GM23338 (cell line): ENCODE measurements around the gene PLD2. TPM values are rescaled to one million over a fixed set of nuclear protein-coding genes. Genes with fewer than 3 reads are reported as not detected.

Experiments used
- CREB1 ChIP-seq: fragments of 250-450 bp; sonication (Bioruptor Pico); IDR thresholded peaks from 2 replicates; pipeline ENCODE4 v1.5.0; 2020; ENCODE audit warnings: low read depth, mild to moderate bottlenecking, moderate library complexity
- CTCF ChIP-seq, 2 experiments: fragments of 200-600 bp in 1 of 2; sonication (generic) in 1 of 2; conservative IDR thresholded peaks; 2 replicates each; pipeline versions ENCODE4 v1.5.1 to v1.6.1; 2016 to 2017; ENCODE audit warnings: antibody characterized with exemption in 2 of 2, low read depth in 2 of 2, mild to moderate bottlenecking in 2 of 2, moderate library complexity in 1 of 2
- ETS1 ChIP-seq: IDR thresholded peaks from 2 replicates; pipeline ENCODE4 v1.6.1; 2016; ENCODE audit warnings: antibody characterized with exemption
- EZH2 ChIP-seq: fragments of 200-600 bp; sonication (generic); IDR thresholded peaks from one replicate; pipeline ENCODE4 v1.8.0; 2017; ENCODE audit warnings: antibody characterized with exemption, mild to moderate bottlenecking, low read depth; ENCODE audit not compliant: unreplicated experiment
- JUNB ChIP-seq: IDR thresholded peaks from one replicate; pipeline ENCODE4 v1.6.1; 2016; ENCODE audit warnings: antibody characterized with exemption; ENCODE audit not compliant: unreplicated experiment
- POLR2AphosphoS5 ChIP-seq: IDR thresholded peaks from 2 replicates; pipeline ENCODE4 v1.6.1; 2016; ENCODE audit warnings: antibody characterized with exemption, low read depth
- REST ChIP-seq: IDR thresholded peaks from one replicate; pipeline ENCODE4 v1.6.1; 2018; ENCODE audit warnings: antibody characterized with exemption; ENCODE audit not compliant: unreplicated experiment
- ZNF114 ChIP-seq: fragments of 250-450 bp; sonication (Bioruptor Pico); IDR thresholded peaks from 2 replicates; pipeline ENCODE4 v1.5.0; 2020; ENCODE audit warnings: mild to moderate bottlenecking, moderate library complexity
- polyA plus RNA-seq: library from polyadenylated mRNA; unstranded; fragments of >200 nt; fragmentation: Nextera tagmentation; extraction: Ambion mirVana; gene quantifications from 2 replicates; pipeline ENCODE4 v1.2.1, GENCODE V29; 2016
- total RNA-seq: library from RNA; depleted of rRNA; stranded (reverse); fragments of >200 nt; shearing (Covaris generic); gene quantifications from 2 replicates; pipeline ENCODE4 v1.2.3, GENCODE V29; 2014; rRNA removed

PLD2 gene
- total and polyA plus RNA-seq, 2 experiments from 2014 or later = 20.2 to 55.9 TPM

- TF ChIP-seq CTCF (conservative IDR thresholded peaks at IDR 0.05; ENCODE audit: low read depth in 2 of 2) = no peak
- TF ChIP-seq CREB1 (CRISPR knock-in tag) = no peak
- TF ChIP-seq EZH2 = no peak
- TF ChIP-seq ZNF114 (CRISPR knock-in tag) = no peak
- no peak for TF ChIP-seq POLR2AphosphoS5
- TF ChIP-seq REST = no peak
- no peak for TF ChIP-seq ETS1
- TF ChIP-seq JUNB = no peak
Measured at GRCh38 chr17:4872786-4873185, 65.8 kb downstream of the PLD2 start (continued).

Other genes starting within 250 kb of the PLD2 start
- 0.24 TPM in 1 of 2 replicates, not detected in the other for gene GGT6, start 246.6 kb upstream of the PLD2 start, total RNA-seq
- 0.12 TPM in 1 of 2 replicates, not detected in the other for gene GGT6, start 246.6 kb upstream of the PLD2 start, polyA plus RNA-seq
- 1.7 and 4.3 TPM in 2 replicates for gene SMTNL2, start 222.6 kb upstream of the PLD2 start, total RNA-seq
- gene SMTNL2, start 222.6 kb upstream of the PLD2 start, polyA plus RNA-seq = 1.3 and 3.1 TPM in 2 replicates
- gene ALOX15, start 165.5 kb upstream of the PLD2 start, total RNA-seq = 1.1 and 1.4 TPM in 2 replicates
- gene ALOX15, start 165.5 kb upstream of the PLD2 start, polyA plus RNA-seq = 0.28 and 1.2 TPM in 2 replicates
- gene PELP1, start 103.0 kb upstream of the PLD2 start, total RNA-seq = 91.0 and 123 TPM in 2 replicates
- gene PELP1, start 103.0 kb upstream of the PLD2 start, polyA plus RNA-seq = 39.4 and 41.1 TPM in 2 replicates
- 23.0 and 45.0 TPM in 2 replicates for gene ARRB2, start 96.5 kb upstream of the PLD2 start, total RNA-seq
- 37.3 and 39.5 TPM in 2 replicates for gene ARRB2, start 96.5 kb upstream of the PLD2 start, polyA plus RNA-seq
- gene MED11, start 75.7 kb upstream of the PLD2 start, total RNA-seq = 15.5 and 16.7 TPM in 2 replicates
- gene MED11, start 75.7 kb upstream of the PLD2 start, polyA plus RNA-seq = 32.8 and 33.3 TPM in 2 replicates
- 1.4 TPM in 1 of 2 replicates, not detected in the other for gene ZMYND15, start 67.3 kb upstream of the PLD2 start, total RNA-seq
- 0.21 and 0.32 TPM in 2 replicates for gene ZMYND15, start 67.3 kb upstream of the PLD2 start, polyA plus RNA-seq
- gene CXCL16, start 67.2 kb upstream of the PLD2 start, total RNA-seq = 4.1 and 6.8 TPM in 2 replicates
- 3.7 and 4.0 TPM in 2 replicates for gene CXCL16, start 67.2 kb upstream of the PLD2 start, polyA plus RNA-seq
- gene TM4SF5, start 35.3 kb upstream of the PLD2 start, total RNA-seq = not detected in 2 replicates
- not detected in 2 replicates for gene TM4SF5, start 35.3 kb upstream of the PLD2 start, polyA plus RNA-seq
- gene VMO1, start 20.8 kb upstream of the PLD2 start, total RNA-seq = 0.38 TPM in 1 of 2 replicates, not detected in the other
- gene VMO1, start 20.8 kb upstream of the PLD2 start, polyA plus RNA-seq = 0.40 and 0.47 TPM in 2 replicates
- 1.3 TPM in 1 of 2 replicates, not detected in the other for gene GLTPD2, start 18.2 kb upstream of the PLD2 start, total RNA-seq
- gene GLTPD2, start 18.2 kb upstream of the PLD2 start, polyA plus RNA-seq = 0.33 and 0.47 TPM in 2 replicates
- 266 and 302 TPM in 2 replicates for gene PSMB6, start 11.0 kb upstream of the PLD2 start, total RNA-seq
- gene PSMB6, start 11.0 kb upstream of the PLD2 start, polyA plus RNA-seq = 465 and 502 TPM in 2 replicates
- 42.1 and 54.9 TPM in 2 replicates for gene MINK1, start 26.2 kb downstream of the PLD2 start, total RNA-seq
- gene MINK1, start 26.2 kb downstream of the PLD2 start, polyA plus RNA-seq = 17.3 and 19.4 TPM in 2 replicates
- gene C17orf107, start 92.4 kb downstream of the PLD2 start, total RNA-seq = 3.6 and 5.9 TPM in 2 replicates
- 0.78 and 1.9 TPM in 2 replicates for gene C17orf107, start 92.4 kb downstream of the PLD2 start, polyA plus RNA-seq
- 0.23 and 1.2 TPM in 2 replicates for gene CHRNE, start 95.9 kb downstream of the PLD2 start, total RNA-seq
- gene CHRNE, start 95.9 kb downstream of the PLD2 start, polyA plus RNA-seq = 0.24 and 0.50 TPM in 2 replicates
- gene GP1BA, start 125.1 kb downstream of the PLD2 start, total RNA-seq = not detected in 2 replicates
- gene GP1BA, start 125.1 kb downstream of the PLD2 start, polyA plus RNA-seq = 0.14 and 0.24 TPM in 2 replicates
- 70.4 and 73.6 TPM in 2 replicates for gene SLC25A11, start 132.9 kb downstream of the PLD2 start, total RNA-seq
- 35.7 and 37.8 TPM in 2 replicates for gene SLC25A11, start 132.9 kb downstream of the PLD2 start, polyA plus RNA-seq
- gene RNF167, start 133.1 kb downstream of the PLD2 start, total RNA-seq = 84.4 and 87.0 TPM in 2 replicates
- 60.1 and 61.2 TPM in 2 replicates for gene RNF167, start 133.1 kb downstream of the PLD2 start, polyA plus RNA-seq
- 1,702 and 2,002 TPM in 2 replicates for gene PFN1, start 141.4 kb downstream of the PLD2 start, total RNA-seq
- 3,646 and 3,709 TPM in 2 replicates for gene PFN1, start 141.4 kb downstream of the PLD2 start, polyA plus RNA-seq
- gene ENO3, start 144.0 kb downstream of the PLD2 start, total RNA-seq = 8.9 and 12.1 TPM in 2 replicates
- gene ENO3, start 144.0 kb downstream of the PLD2 start, polyA plus RNA-seq = 19.6 and 25.5 TPM in 2 replicates
- gene SPAG7, start 160.7 kb downstream of the PLD2 start, total RNA-seq = 77.9 and 85.3 TPM in 2 replicates
- 226 and 242 TPM in 2 replicates for gene SPAG7, start 160.7 kb downstream of the PLD2 start, polyA plus RNA-seq
- gene CAMTA2, start 180.5 kb downstream of the PLD2 start, total RNA-seq = 3.3 and 4.4 TPM in 2 replicates
- 8.7 and 10.1 TPM in 2 replicates for gene CAMTA2, start 180.5 kb downstream of the PLD2 start, polyA plus RNA-seq
- 2.1 TPM in 1 of 2 replicates, not detected in the other for gene INCA1, start 190.4 kb downstream of the PLD2 start, total RNA-seq
- 1.1 and 1.3 TPM in 2 replicates for gene INCA1, start 190.4 kb downstream of the PLD2 start, polyA plus RNA-seq
- 56.4 and 61.4 TPM in 2 replicates for gene KIF1C, start 190.8 kb downstream of the PLD2 start, total RNA-seq
- gene KIF1C, start 190.8 kb downstream of the PLD2 start, polyA plus RNA-seq = 13.5 and 16.8 TPM in 2 replicates
- 0.63 and 1.3 TPM in 2 replicates for gene SLC52A1, start 228.3 kb downstream of the PLD2 start, total RNA-seq
- gene SLC52A1, start 228.3 kb downstream of the PLD2 start, polyA plus RNA-seq = 0.21 and 0.50 TPM in 2 replicates